Endodermal cell (in vitro differentiated cells): Measurements from ENCODE around the gene EBPL. TPM values are rescaled to one million over a fixed set of nuclear protein-coding genes. Genes with fewer than 3 reads are reported as not detected.

ENCODE experiments used
- DNase-seq: peaks from one replicate; pipeline ENCODE4 v3.0.0-alpha.2; 2017
- H3K27ac ChIP-seq: 2 replicates; pipeline ENCODE4 v1.5.1; 2013; ENCODE audit warnings: mild to moderate bottlenecking, low read depth, low read length, moderate library complexity
- H3K27me3 ChIP-seq: 2 replicates; pipeline ENCODE4 v1.6.1; 2013; ENCODE audit warnings: mild to moderate bottlenecking, low read length, moderate library complexity; ENCODE audit not compliant: insufficient read depth, control insufficient read depth, poor library complexity, severe bottlenecking
- H3K36me3 ChIP-seq: 2 replicates; pipeline ENCODE4 v1.7.0; 2013; ENCODE audit warnings: mild to moderate bottlenecking, low read length, moderate library complexity; ENCODE audit not compliant: control insufficient read depth, insufficient read depth
- H3K4me1 ChIP-seq: one replicate; pipeline ENCODE4 v1.7.0; 2013; ENCODE audit warnings: low read length; ENCODE audit not compliant: control insufficient read depth, insufficient read depth
- H3K4me3 ChIP-seq: 2 replicates; pipeline ENCODE4 v1.5.1; 2013; ENCODE audit warnings: mild to moderate bottlenecking, low read length, moderate library complexity
- H3K9ac ChIP-seq: 2 replicates; pipeline ENCODE4 v1.6.1; 2013; ENCODE audit warnings: mild to moderate bottlenecking, low read length, moderate library complexity; ENCODE audit not compliant: poor library complexity, severe bottlenecking; ENCODE audit errors: extremely low read depth
- H3K9me3 ChIP-seq: 2 replicates; pipeline ENCODE4 v1.6.1; 2013; ENCODE audit warnings: mild to moderate bottlenecking, low read length, moderate library complexity; ENCODE audit not compliant: control insufficient read depth
- H3K27ac Mint-ChIP-seq: 2 replicates; pipeline ENCODE4 v1.8.0; 2020; ENCODE audit warnings: mixed read lengths
- H3K27me3 Mint-ChIP-seq: 2 replicates; pipeline ENCODE4 v1.8.0; 2021; ENCODE audit warnings: mild to moderate bottlenecking, mixed read lengths; ENCODE audit not compliant: insufficient read depth
- H3K36me3 Mint-ChIP-seq: 2 replicates; pipeline ENCODE4 v1.8.0; 2020; ENCODE audit warnings: low read depth, mixed read lengths
- H3K4me1 Mint-ChIP-seq: 2 replicates; pipeline ENCODE4 v1.8.0; 2020; ENCODE audit warnings: mixed read lengths
- H3K4me3 Mint-ChIP-seq: 2 replicates; pipeline ENCODE4 v1.8.0; 2020; ENCODE audit warnings: mild to moderate bottlenecking, moderate library complexity, mixed read lengths
- H3K9me3 Mint-ChIP-seq: 2 replicates; pipeline ENCODE4 v1.8.0; 2020; ENCODE audit warnings: mild to moderate bottlenecking, mixed read lengths
- WGBS, 2 experiments: methylation state at CpG; one replicate each; pipeline versions ENCODE4 v1.1.5 to v1.1.7; 2013; ENCODE audit warnings: missing lambda C conversion rate in 2 of 2, mixed read lengths in 1 of 2; ENCODE audit not compliant: insufficient coverage in 1 of 2, insufficient read length in 1 of 2; 5-methylcytosine and 5-hydroxymethylcytosine counted together
- total RNA-seq, 2 donors: library from RNA; stranded (reverse); fragmentation: NEBNext Ultra II Directional in 1 of 2; extraction: Animal tissue kit (Norgen Biotek cat#: 25700) in 1 of 2; gene quantifications; 2 replicates in 1 of 2; 3 replicates in 1 of 2; pipeline ENCODE4 v1.2.1, GENCODE V29; 2021
- TF ChIP-seq, protein P1 (sequence below): fragments of 200-600 bp; sonication (generic); conservative IDR thresholded peaks from 2 replicates; pipeline ENCODE4 v1.5.0; 2021; ENCODE audit warnings: antibody characterized with exemption, mild to moderate bottlenecking

EBPL gene
- total RNA-seq, 2 donors from 2014 or later: 60.2 to 85.2 TPM

DNA sequence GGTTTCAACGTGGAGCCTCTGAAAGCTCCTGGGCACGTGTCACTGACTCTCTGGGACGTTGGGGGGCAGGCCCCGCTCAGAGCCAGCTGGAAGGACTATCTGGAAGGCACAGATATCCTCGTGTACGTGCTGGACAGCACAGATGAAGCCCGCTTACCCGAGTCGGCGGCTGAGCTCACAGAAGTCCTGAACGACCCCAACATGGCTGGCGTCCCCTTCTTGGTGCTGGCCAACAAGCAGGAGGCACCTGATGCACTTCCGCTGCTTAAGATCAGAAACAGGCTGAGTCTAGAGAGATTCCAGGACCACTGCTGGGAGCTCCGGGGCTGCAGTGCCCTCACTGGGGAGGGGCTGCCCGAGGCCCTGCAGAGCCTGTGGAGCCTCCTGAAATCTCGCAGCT lies 60.7 kb downstream of the EBPL start:
- peaks cover 1% of the 10 kb centered on the region for H3K27me3 Mint-ChIP-seq
- no peaks in the 10 kb centered on the region for H3K9me3 Mint-ChIP-seq
- no peak overlapping the region for H3K27ac Mint-ChIP-seq
- Histone ChIP-seq H3K4me1 (peaks cover 6% of the 10 kb centered on the region), H3K9me3 (no peaks in the 10 kb centered on the region), H3K36me3 (no peaks in the 10 kb centered on the region), H3K9ac (no peak overlapping the region), H3K4me3 (no peak overlapping the region), H3K27ac (no peak overlapping the region), H3K27me3 (no peaks in the 10 kb centered on the region)
- 89 to 91% methylated on average over 8 to 16 of the region's 16 CpGs for WGBS, 2 experiments
- TF ChIP-seq, protein P1, sequence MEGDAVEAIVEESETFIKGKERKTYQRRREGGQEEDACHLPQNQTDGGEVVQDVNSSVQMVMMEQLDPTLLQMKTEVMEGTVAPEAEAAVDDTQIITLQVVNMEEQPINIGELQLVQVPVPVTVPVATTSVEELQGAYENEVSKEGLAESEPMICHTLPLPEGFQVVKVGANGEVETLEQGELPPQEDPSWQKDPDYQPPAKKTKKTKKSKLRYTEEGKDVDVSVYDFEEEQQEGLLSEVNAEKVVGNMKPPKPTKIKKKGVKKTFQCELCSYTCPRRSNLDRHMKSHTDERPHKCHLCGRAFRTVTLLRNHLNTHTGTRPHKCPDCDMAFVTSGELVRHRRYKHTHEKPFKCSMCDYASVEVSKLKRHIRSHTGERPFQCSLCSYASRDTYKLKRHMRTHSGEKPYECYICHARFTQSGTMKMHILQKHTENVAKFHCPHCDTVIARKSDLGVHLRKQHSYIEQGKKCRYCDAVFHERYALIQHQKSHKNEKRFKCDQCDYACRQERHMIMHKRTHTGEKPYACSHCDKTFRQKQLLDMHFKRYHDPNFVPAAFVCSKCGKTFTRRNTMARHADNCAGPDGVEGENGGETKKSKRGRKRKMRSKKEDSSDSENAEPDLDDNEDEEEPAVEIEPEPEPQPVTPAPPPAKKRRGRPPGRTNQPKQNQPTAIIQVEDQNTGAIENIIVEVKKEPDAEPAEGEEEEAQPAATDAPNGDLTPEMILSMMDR: no peak
- no peak for DNase-seq
- peaks cover 27% of the 10 kb centered on the region for H3K4me1 Mint-ChIP-seq
- no peaks in the 10 kb centered on the region for H3K36me3 Mint-ChIP-seq
- no peak overlapping the region for H3K4me3 Mint-ChIP-seq

DNA sequence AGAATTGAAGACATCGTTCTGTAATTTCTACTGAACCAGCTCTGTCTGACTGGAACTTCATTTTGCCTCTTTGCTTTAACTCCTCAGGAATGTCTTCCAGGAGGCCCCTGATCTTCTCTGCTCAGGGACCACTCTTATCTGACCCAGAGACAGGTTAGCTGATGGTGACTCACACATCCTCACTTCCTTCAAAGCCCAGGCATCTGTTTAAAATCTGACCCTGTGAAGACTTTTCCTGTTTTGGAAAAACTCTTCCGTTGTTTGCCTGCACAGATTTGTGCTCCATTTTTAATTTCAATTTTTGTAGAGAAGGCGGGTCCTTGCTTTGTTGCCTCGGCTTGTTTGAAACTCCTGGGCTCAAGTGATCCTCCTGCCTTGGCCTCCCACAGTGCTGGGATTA lies 61.3 kb downstream of the EBPL start:
- Histone ChIP-seq H3K4me3 (no peak overlapping the region), H3K27ac (no peak overlapping the region), H3K36me3 (no peaks in the 10 kb centered on the region), H3K27me3 (no peaks in the 10 kb centered on the region), H3K9me3 (no peaks in the 10 kb centered on the region), H3K4me1 (peaks cover 4% of the 10 kb centered on the region), H3K9ac (no peak overlapping the region)
- WGBS, 2 experiments: 82 to 90% methylated on average over 4 of the region's 4 CpGs
- Mint-ChIP-seq H3K27me3 (peaks cover 1% of the 10 kb centered on the region), H3K36me3 (no peaks in the 10 kb centered on the region), H3K9me3 (no peaks in the 10 kb centered on the region), H3K4me3 (no peak overlapping the region), H3K4me1 (peaks cover 22% of the 10 kb centered on the region), H3K27ac (no peak overlapping the region)
- no peak for DNase-seq
- TF ChIP-seq, protein P1: no peak

DNA sequence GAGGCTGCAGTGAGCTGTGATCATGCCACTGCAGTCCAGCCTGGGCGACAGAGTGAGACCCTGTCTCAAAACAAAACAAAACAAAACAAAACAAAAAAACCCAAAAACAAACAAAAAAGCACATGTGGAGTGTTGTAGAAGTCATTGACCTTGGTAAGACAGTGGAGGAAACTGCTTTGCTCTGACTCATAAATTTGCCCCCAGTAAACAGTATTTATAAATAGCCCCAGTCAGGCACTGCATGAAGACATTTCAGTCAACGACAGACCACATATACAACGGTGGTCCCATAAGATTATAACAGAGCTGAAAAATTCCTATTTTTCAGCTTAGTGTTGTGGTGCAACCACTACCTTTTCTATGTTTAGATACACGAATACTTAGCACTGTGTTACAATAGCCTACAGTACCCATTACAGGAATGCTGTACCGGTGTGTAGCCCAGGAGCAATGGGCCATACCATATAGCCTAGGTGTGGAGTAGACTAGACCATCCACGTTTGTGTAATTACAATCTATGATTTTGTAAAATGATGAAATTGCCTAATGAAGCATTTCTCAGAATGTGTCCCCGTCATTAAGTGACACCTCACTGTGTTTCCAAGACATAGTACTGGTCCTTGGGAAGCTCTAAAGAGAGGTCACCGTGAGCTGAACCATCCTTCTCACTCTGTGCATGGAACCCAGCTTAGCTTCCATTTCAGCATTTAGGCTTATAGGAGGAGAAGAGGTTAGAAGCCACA lies 61.9 kb downstream of the EBPL start:
- H3K9ac ChIP-seq: no peak overlapping the region
- H3K9me3 ChIP-seq: no peaks in the 10 kb centered on the region
- Mint-ChIP-seq H3K4me3 (no peak overlapping the region), H3K27me3 (no peaks in the 10 kb centered on the region), H3K4me1 (peaks cover 17% of the 10 kb centered on the region), H3K36me3 (no peaks in the 10 kb centered on the region), H3K9me3 (no peaks in the 10 kb centered on the region), H3K27ac (no peak overlapping the region)
- H3K27me3 ChIP-seq: no peaks in the 10 kb centered on the region
- no peak for DNase-seq
- TF ChIP-seq, protein P1: no peak
- WGBS, 2 experiments: 92 to 100% methylated on average over 7 of the region's 8 CpGs
- H3K27ac ChIP-seq: no peak overlapping the region
- H3K36me3 ChIP-seq: no peaks in the 10 kb centered on the region
- H3K4me3 ChIP-seq: no peak overlapping the region
- H3K4me1 ChIP-seq: peaks cover 4% of the 10 kb centered on the region
